Liver (tissue), 3 donors: ENCODE results near the gene KRT16.
"Not testable (repeated sequence)": the region's sequence is repeated elsewhere in the genome, so short reads cannot be mapped to it uniquely, and the experiment has no call there.

Experiments used
- EGR1 ChIP-seq, 2 donors: IDR thresholded peaks; 2 replicates each; pipeline ENCODE4 v1.6.1; 2016 to 2018; ENCODE audit warnings: antibody characterized with exemption in 2 of 2, low read depth in 2 of 2
- GABPA ChIP-seq, 2 donors: IDR thresholded peaks in 1 of 2; conservative IDR thresholded peaks in 1 of 2; 2 replicates each; pipeline ENCODE4 v1.6.1; 2016; ENCODE audit warnings: antibody characterized with exemption in 2 of 2, mild to moderate bottlenecking in 1 of 2, moderate library complexity in 1 of 2
- HNF4A ChIP-seq, 2 donors: conservative IDR thresholded peaks; 2 replicates each; pipeline ENCODE4 v1.6.1; 2016; ENCODE audit warnings: antibody characterized with exemption in 2 of 2, mild to moderate bottlenecking in 2 of 2
- HNF4G ChIP-seq: IDR thresholded peaks from 2 replicates; pipeline ENCODE4 v1.6.1; 2016; ENCODE audit warnings: antibody characterized with exemption
- JUND ChIP-seq, 2 donors: IDR thresholded peaks; 2 replicates each; pipeline ENCODE4 v1.6.1; 2016; ENCODE audit warnings: antibody characterized with exemption in 2 of 2
- RAD21 ChIP-seq, 2 donors: IDR thresholded peaks; 2 replicates each; pipeline ENCODE4 v1.6.1; 2016; ENCODE audit warnings: antibody characterized with exemption in 2 of 2, mild to moderate bottlenecking in 2 of 2
- RXRA ChIP-seq, 2 donors: IDR thresholded peaks; 2 replicates each; pipeline ENCODE4 v1.6.1; 2017 to 2018; ENCODE audit warnings: antibody characterized with exemption in 2 of 2, mild to moderate bottlenecking in 1 of 2
- TAF1 ChIP-seq: conservative IDR thresholded peaks from 2 replicates; pipeline ENCODE4 v1.6.1; 2016; ENCODE audit warnings: antibody characterized with exemption, mild to moderate bottlenecking
- YY1 ChIP-seq: IDR thresholded peaks from 2 replicates; pipeline ENCODE4 v1.6.1; 2016; ENCODE audit warnings: antibody characterized with exemption, mild to moderate bottlenecking
- TF ChIP-seq, protein P1 (sequence below): fragments of 150-350 bp; IDR thresholded peaks from 2 replicates; pipeline ENCODE4 v1.5.1; 2017; ENCODE audit warnings: improper control_type of control experiment, low read depth, low read length; ENCODE audit not compliant: missing input control
- TF ChIP-seq, protein P2 (sequence below): IDR thresholded peaks from 2 replicates; pipeline ENCODE4 v1.6.1; 2016; ENCODE audit warnings: antibody characterized with exemption
- TF ChIP-seq, protein P3 (sequence below): IDR thresholded peaks from 2 replicates; pipeline ENCODE4 v1.6.1; 2016; ENCODE audit warnings: antibody characterized with exemption
- TF ChIP-seq, protein P4 (sequence below): IDR thresholded peaks from 2 replicates; pipeline ENCODE4 v1.6.1; 2016; ENCODE audit warnings: antibody characterized with exemption
- TF ChIP-seq, protein P5 (sequence below): IDR thresholded peaks from 2 replicates; pipeline ENCODE4 v1.6.1; 2016; ENCODE audit warnings: antibody characterized with exemption, mild to moderate bottlenecking
- donor health status: healthy.
- donor health status: healthy.

DNA sequence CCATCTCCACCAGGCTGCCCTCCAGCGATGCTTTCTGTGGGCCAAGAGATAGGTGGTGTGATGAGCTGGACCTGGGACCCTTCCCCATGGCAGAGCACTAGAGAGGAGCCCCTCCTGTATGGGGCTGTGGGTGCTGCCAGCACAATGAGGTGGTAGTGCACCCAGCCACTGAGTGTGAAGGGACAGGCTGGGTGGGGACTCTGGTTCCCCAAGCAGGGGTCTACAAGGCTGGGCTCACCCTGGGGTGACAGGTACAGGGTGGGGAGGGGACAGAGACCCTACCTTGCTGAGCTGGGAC, 15.5 kb upstream of the KRT16 start:
- TF ChIP-seq GABPA (IDR thresholded peaks at IDR 0.05 in 1 of 2, conservative IDR thresholded peaks at IDR 0.05 in 1 of 2); EGR1 (IDR thresholded peaks at IDR 0.05; ENCODE audit: low read depth in 2 of 2); HNF4A (conservative IDR thresholded peaks at IDR 0.05); YY1; HNF4G; RAD21 (IDR thresholded peaks at IDR 0.05); JUND (IDR thresholded peaks at IDR 0.05); RXRA (IDR thresholded peaks at IDR 0.05); TAF1: not testable (repeated sequence)
- TF ChIP-seq, protein P1, sequence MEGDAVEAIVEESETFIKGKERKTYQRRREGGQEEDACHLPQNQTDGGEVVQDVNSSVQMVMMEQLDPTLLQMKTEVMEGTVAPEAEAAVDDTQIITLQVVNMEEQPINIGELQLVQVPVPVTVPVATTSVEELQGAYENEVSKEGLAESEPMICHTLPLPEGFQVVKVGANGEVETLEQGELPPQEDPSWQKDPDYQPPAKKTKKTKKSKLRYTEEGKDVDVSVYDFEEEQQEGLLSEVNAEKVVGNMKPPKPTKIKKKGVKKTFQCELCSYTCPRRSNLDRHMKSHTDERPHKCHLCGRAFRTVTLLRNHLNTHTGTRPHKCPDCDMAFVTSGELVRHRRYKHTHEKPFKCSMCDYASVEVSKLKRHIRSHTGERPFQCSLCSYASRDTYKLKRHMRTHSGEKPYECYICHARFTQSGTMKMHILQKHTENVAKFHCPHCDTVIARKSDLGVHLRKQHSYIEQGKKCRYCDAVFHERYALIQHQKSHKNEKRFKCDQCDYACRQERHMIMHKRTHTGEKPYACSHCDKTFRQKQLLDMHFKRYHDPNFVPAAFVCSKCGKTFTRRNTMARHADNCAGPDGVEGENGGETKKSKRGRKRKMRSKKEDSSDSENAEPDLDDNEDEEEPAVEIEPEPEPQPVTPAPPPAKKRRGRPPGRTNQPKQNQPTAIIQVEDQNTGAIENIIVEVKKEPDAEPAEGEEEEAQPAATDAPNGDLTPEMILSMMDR = not testable (repeated sequence)
- TF ChIP-seq, protein P2, sequence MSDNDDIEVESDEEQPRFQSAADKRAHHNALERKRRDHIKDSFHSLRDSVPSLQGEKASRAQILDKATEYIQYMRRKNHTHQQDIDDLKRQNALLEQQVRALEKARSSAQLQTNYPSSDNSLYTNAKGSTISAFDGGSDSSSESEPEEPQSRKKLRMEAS = not testable (repeated sequence)
- TF ChIP-seq, protein P3, sequence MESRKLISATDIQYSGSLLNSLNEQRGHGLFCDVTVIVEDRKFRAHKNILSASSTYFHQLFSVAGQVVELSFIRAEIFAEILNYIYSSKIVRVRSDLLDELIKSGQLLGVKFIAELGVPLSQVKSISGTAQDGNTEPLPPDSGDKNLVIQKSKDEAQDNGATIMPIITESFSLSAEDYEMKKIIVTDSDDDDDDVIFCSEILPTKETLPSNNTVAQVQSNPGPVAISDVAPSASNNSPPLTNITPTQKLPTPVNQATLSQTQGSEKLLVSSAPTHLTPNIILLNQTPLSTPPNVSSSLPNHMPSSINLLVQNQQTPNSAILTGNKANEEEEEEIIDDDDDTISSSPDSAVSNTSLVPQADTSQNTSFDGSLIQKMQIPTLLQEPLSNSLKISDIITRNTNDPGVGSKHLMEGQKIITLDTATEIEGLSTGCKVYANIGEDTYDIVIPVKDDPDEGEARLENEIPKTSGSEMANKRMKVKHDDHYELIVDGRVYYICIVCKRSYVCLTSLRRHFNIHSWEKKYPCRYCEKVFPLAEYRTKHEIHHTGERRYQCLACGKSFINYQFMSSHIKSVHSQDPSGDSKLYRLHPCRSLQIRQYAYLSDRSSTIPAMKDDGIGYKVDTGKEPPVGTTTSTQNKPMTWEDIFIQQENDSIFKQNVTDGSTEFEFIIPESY = not testable (repeated sequence)
- TF ChIP-seq, protein P4, sequence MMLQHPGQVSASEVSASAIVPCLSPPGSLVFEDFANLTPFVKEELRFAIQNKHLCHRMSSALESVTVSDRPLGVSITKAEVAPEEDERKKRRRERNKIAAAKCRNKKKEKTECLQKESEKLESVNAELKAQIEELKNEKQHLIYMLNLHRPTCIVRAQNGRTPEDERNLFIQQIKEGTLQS = not testable (repeated sequence)
- TF ChIP-seq, protein P5, sequence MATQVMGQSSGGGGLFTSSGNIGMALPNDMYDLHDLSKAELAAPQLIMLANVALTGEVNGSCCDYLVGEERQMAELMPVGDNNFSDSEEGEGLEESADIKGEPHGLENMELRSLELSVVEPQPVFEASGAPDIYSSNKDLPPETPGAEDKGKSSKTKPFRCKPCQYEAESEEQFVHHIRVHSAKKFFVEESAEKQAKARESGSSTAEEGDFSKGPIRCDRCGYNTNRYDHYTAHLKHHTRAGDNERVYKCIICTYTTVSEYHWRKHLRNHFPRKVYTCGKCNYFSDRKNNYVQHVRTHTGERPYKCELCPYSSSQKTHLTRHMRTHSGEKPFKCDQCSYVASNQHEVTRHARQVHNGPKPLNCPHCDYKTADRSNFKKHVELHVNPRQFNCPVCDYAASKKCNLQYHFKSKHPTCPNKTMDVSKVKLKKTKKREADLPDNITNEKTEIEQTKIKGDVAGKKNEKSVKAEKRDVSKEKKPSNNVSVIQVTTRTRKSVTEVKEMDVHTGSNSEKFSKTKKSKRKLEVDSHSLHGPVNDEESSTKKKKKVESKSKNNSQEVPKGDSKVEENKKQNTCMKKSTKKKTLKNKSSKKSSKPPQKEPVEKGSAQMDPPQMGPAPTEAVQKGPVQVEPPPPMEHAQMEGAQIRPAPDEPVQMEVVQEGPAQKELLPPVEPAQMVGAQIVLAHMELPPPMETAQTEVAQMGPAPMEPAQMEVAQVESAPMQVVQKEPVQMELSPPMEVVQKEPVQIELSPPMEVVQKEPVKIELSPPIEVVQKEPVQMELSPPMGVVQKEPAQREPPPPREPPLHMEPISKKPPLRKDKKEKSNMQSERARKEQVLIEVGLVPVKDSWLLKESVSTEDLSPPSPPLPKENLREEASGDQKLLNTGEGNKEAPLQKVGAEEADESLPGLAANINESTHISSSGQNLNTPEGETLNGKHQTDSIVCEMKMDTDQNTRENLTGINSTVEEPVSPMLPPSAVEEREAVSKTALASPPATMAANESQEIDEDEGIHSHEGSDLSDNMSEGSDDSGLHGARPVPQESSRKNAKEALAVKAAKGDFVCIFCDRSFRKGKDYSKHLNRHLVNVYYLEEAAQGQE = not testable (repeated sequence)
